GM21619 (cell line): ENCODE results near the gene TMEM163.
A peak's percentile ranks its signal among the peaks of the same experiment; 100 is the strongest.

ENCODE experiments used
- ATAC-seq: cut with Tn5 transposase; IDR thresholded peaks from one replicate; pipeline ENCODE4 v1.9.1; 2021; ENCODE audit not compliant: unreplicated experiment

TMEM163 gene

GRCh38 chr2:134694411-134694810 lies 24.4 kb downstream of the TMEM163 start:
- ATAC-seq, result no peak

- ATAC-seq, result no peak
These were observed 25.2 kb downstream of the TMEM163 start for GRCh38 chr2:134693359-134694330.

GRCh38 chr2:134692499-134692898 lies 26.3 kb downstream of the TMEM163 start:
- ATAC-seq, result no peak

GRCh38 chr2:134690629-134691215 lies 28.1 kb downstream of the TMEM163 start:
- ATAC-seq, result no peak

GRCh38 chr2:134689315-134689714 lies 29.5 kb downstream of the TMEM163 start:
- ATAC-seq, result no peak

- ATAC-seq, result no peak
These were observed 32.8 kb downstream of the TMEM163 start for GRCh38 chr2:134685967-134686366.

- ATAC-seq, result peak; percentile 81
These were observed 35.2 kb downstream of the TMEM163 start for GRCh38 chr2:134683561-134684112.

- ATAC-seq, result no peak
These were observed 36.1 kb downstream of the TMEM163 start for GRCh38 chr2:134682726-134683125.

GRCh38 chr2:134681201-134681600 lies 37.6 kb downstream of the TMEM163 start:
- no peak for ATAC-seq

- no peak for ATAC-seq
These were observed 39.1 kb downstream of the TMEM163 start for GRCh38 chr2:134679745-134680144.

- no peak for ATAC-seq
These were observed 39.5 kb downstream of the TMEM163 start for GRCh38 chr2:134679294-134679693.

- ATAC-seq, result no peak
These were observed 40.7 kb downstream of the TMEM163 start for GRCh38 chr2:134677856-134678756.

GRCh38 chr2:134676960-134677359 lies 41.8 kb downstream of the TMEM163 start:
- ATAC-seq, result no peak

GRCh38 chr2:134675314-134675713 lies 43.5 kb downstream of the TMEM163 start:
- ATAC-seq, result no peak

- no peak for ATAC-seq
These were observed 44.1 kb downstream of the TMEM163 start for GRCh38 chr2:134674687-134675086.

GRCh38 chr2:134671513-134671912 lies 47.3 kb downstream of the TMEM163 start:
- ATAC-seq, result no peak

GRCh38 chr2:134670955-134671354 lies 47.8 kb downstream of the TMEM163 start:
- ATAC-seq, result no peak

GRCh38 chr2:134669731-134670669 lies 48.8 kb downstream of the TMEM163 start:
- ATAC-seq, result no peak

- no peak for ATAC-seq
These were observed 50.0 kb downstream of the TMEM163 start for GRCh38 chr2:134668821-134669220.

GRCh38 chr2:134667541-134667940 lies 51.3 kb downstream of the TMEM163 start:
- ATAC-seq, result no peak
